KMS-11 (cell line): Measurements from ENCODE around the gene BABAM1.

Experiments
- H2AFZ ChIP-seq: fragments of 200-600 bp; sonication (generic); 2 replicates; pipeline ENCODE4 v1.6.1; 2016; ENCODE audit warnings: antibody characterized with exemption, mixed run types, low read depth
- H3K27ac ChIP-seq: fragments of 200-600 bp; sonication (generic); 2 replicates; pipeline ENCODE4 v1.6.1; 2016; ENCODE audit warnings: mild to moderate bottlenecking, mixed run types
- H3K27me3 ChIP-seq: fragments of 200-600 bp; sonication (generic); 2 replicates; pipeline ENCODE4 v1.6.1; 2017; ENCODE audit warnings: mild to moderate bottlenecking, low read depth, mixed run types, moderate library complexity; ENCODE audit not compliant: insufficient read depth
- H3K36me3 ChIP-seq: fragments of 200-600 bp; sonication (generic); 2 replicates; pipeline ENCODE4 v1.6.1; 2017; ENCODE audit warnings: mild to moderate bottlenecking, mixed run types; ENCODE audit not compliant: insufficient read depth
- H3K4me1 ChIP-seq: fragments of 200-600 bp; sonication (generic); 2 replicates; pipeline ENCODE4 v1.6.1; 2016; ENCODE audit warnings: mild to moderate bottlenecking, low read depth, mixed run types; ENCODE audit not compliant: poor library complexity, severe bottlenecking
- H3K4me2 ChIP-seq: fragments of 200-600 bp; sonication (generic); 2 replicates; pipeline ENCODE4 v1.7.0; 2016; ENCODE audit warnings: mild to moderate bottlenecking, mixed run types
- H3K4me3 ChIP-seq: fragments of 200-600 bp; sonication (generic); IDR thresholded peaks from 2 replicates; pipeline ENCODE4 v1.6.1; 2017; ENCODE audit warnings: low read depth, low read length, mixed read lengths; ENCODE audit not compliant: insufficient read depth
- H3K79me2 ChIP-seq: fragments of 200-600 bp; sonication (generic); 2 replicates; pipeline ENCODE4 v1.6.1; 2016; ENCODE audit warnings: low read depth, mixed run types; ENCODE audit not compliant: insufficient read depth
- H3K9ac ChIP-seq: fragments of 200-600 bp; sonication (generic); 2 replicates; pipeline ENCODE4 v1.6.1; 2016; ENCODE audit warnings: mild to moderate bottlenecking, mixed run types
- H4K20me1 ChIP-seq: fragments of 200-600 bp; sonication (generic); 2 replicates; pipeline ENCODE4 v1.6.1; 2016; ENCODE audit warnings: mild to moderate bottlenecking, mixed run types; ENCODE audit not compliant: insufficient read depth
- TF ChIP-seq, protein P1 (sequence below): fragments of 200-600 bp; sonication (generic); conservative IDR thresholded peaks from 2 replicates; pipeline ENCODE4 v1.6.1; 2017; ENCODE audit warnings: low read depth, mild to moderate bottlenecking, antibody characterized with exemption, low read length, moderate library complexity, mixed read lengths

BABAM1 gene

DNA sequence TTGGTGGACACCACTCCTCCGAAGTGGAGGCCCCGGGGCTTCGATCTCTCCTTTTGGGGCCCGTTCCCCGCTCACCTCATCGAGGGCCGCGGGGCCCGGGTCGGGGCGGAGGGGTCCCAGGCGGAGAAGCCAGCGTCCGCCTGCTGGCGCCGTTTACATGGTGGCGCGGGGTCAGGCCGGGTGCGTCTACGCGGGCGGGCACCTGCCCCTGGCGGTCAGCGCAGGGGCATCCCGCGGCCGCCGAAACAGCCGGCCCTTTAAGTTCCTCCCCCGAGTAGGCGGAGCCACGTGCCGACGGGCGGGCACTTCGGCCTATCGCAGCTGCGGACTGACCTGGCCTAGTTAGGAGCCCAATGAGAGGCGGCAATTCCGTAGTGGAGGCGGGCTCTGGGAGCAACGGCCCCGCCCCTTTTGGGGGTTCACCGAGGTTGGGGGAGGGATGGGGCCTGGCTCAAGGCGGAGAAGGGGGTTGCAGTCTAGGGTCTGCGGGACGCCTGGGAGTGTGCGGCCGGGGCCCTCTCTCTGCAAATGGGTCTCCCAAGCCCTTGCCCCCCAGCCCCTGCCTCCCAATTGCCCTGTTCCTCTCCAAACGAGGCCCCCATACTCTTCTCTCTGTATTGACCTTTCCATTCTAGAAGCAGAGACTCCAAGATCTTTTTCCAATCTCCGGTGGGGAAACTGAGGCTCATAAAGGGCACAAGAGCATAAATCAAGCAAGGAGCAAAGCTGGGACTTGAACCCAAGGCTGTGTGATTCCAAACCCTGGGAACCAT is 36.1 kb downstream of the BABAM1 start, which contains the start of gene ABHD8:
Gene ABHD8, minus strand, starts transcription at position 259 of the 773 bp plus-strand sequence. CDS start 1,809 bp downstream, outside the sequence.
- Histone ChIP-seq H4K20me1 (no peaks in the 10 kb centered on the region), H3K4me3 (no peak within 1 kb of the TSS), H3K4me2 (peak within 1 kb of the TSS; percentile 57), H3K36me3 (no peaks in the 10 kb centered on the region), H3K4me1 (peaks cover 35% of the 10 kb centered on the region), H3K27me3 (no peaks in the 10 kb centered on the region), H3K27ac (no peak within 1 kb of the TSS), H3K9ac (peak within 1 kb of the TSS; percentile 32; the same call in 1 of the 2 replicates), H2AFZ (peak within 1 kb of the TSS; percentile 59), H3K79me2 (peaks cover 20% of the 10 kb centered on the region)
- TF ChIP-seq, protein P1, sequence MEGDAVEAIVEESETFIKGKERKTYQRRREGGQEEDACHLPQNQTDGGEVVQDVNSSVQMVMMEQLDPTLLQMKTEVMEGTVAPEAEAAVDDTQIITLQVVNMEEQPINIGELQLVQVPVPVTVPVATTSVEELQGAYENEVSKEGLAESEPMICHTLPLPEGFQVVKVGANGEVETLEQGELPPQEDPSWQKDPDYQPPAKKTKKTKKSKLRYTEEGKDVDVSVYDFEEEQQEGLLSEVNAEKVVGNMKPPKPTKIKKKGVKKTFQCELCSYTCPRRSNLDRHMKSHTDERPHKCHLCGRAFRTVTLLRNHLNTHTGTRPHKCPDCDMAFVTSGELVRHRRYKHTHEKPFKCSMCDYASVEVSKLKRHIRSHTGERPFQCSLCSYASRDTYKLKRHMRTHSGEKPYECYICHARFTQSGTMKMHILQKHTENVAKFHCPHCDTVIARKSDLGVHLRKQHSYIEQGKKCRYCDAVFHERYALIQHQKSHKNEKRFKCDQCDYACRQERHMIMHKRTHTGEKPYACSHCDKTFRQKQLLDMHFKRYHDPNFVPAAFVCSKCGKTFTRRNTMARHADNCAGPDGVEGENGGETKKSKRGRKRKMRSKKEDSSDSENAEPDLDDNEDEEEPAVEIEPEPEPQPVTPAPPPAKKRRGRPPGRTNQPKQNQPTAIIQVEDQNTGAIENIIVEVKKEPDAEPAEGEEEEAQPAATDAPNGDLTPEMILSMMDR: 0 out of 2 replicates have a peak, but pooled peaks have one; percentile 31

DNA sequence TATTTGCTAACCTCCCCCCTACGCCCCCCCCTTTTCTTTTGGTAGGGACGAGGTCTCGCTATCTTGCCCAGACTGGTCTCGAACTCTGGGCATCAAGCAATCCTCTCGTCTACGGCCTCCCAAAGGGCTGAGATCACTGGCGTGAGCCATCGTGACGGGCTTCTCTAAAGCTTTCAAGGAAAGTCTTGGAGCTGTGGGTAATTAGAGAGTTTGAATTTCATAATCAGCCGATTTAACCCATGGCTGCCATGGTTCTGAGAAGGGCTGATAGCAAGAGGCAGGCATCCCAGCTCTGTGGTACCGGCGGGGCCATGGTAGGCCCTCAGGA is 36.7 kb downstream of the BABAM1 start:
- H3K27ac ChIP-seq: no peak overlapping the region

DNA sequence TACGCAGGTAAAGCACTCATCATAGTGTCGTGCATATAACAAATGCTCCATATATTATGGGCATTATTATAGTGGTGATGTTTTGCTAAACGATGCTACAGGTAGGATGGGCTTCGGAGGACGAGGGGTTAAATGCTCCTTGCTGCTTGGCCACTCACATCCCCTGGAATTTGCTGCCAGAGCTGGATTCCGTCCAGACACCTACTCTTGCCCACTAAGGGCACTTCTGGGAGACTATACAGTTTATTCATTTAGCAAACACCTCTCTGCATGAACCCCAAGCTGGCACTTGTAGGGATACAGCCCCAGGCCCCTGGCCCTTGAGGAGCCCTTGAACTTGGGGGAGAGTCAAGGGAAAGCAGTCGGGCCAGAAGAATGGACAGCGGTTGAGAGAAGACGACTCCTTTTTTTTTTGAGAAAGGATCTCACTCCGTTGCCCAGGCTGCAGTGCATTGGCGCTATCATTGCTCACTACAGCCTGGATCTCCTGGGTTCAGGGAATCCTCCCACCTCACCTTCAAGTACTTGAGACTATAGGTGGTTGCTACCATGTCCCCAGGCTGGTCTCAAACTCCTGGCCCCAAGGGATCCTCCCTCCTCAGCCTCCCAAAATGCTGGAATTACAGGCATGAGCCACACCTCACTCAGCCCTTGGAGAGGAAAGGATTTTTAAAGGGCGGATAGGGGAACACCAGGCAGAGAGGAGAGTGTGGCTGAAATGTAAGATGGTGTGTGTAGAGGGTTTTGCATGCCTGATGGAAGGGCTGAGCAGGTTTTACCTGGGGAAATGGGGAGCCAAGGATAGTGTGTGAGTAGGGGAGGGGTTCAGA is 37.4 kb downstream of the BABAM1 start:
- H3K4me2 ChIP-seq: peak overlapping the region; percentile 57; the same call in 1 of the 2 replicates
- no peaks in the 10 kb centered on the region for H4K20me1 ChIP-seq
- no peak overlapping the region for H3K4me3 ChIP-seq
- H3K9ac ChIP-seq: no peak overlapping the region
- H3K27me3 ChIP-seq: no peaks in the 10 kb centered on the region
- H3K27ac ChIP-seq: no peak overlapping the region
- no peaks in the 10 kb centered on the region for H3K36me3 ChIP-seq
- H2AFZ ChIP-seq: no peak overlapping the region
- TF ChIP-seq, protein P1: no peak
- H3K4me1 ChIP-seq: peaks cover 35% of the 10 kb centered on the region
- peaks cover 20% of the 10 kb centered on the region for H3K79me2 ChIP-seq

More for the DNA sequence above, 36.7 kb downstream of the BABAM1 start:
- Histone ChIP-seq H2AFZ (peak overlapping the region; percentile 59; the same call in 1 of the 2 replicates), H3K4me2 (peak overlapping the region; percentile 57; the same call in 1 of the 2 replicates), H3K4me3 (no peak overlapping the region), H3K36me3 (no peaks in the 10 kb centered on the region), H3K79me2 (peaks cover 20% of the 10 kb centered on the region), H3K4me1 (peaks cover 35% of the 10 kb centered on the region), H4K20me1 (no peaks in the 10 kb centered on the region), H3K27me3 (no peaks in the 10 kb centered on the region), H3K9ac (no peak overlapping the region)
- TF ChIP-seq, protein P1: no peak

DNA sequence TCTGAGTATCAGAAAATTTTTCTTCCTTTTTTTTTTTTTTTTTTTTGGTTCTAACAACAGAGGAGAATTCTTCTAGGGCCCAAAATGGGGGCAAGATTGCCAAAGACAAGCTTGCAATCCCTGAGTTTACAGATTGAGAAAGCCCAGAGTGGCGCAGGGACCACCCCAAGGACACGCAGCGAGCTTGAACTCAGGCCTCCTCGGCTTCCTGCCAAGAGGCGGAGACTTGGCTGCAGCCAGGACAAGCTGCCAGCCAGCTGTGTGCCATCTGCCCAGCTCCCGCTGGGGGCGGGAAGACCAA is 37.9 kb downstream of the BABAM1 start:
- Histone ChIP-seq H3K9ac (no peak overlapping the region), H3K79me2 (peaks cover 25% of the 10 kb centered on the region), H2AFZ (no peak overlapping the region), H4K20me1 (no peaks in the 10 kb centered on the region), H3K4me1 (peaks cover 36% of the 10 kb centered on the region), H3K27me3 (no peaks in the 10 kb centered on the region), H3K36me3 (no peaks in the 10 kb centered on the region), H3K27ac (no peak overlapping the region), H3K4me2 (no peak overlapping the region; the same call in 1 of the 2 replicates), H3K4me3 (no peak overlapping the region)
- TF ChIP-seq, protein P1: 0 out of 2 replicates have a peak, but pooled peaks have one; percentile 41
